IMR-90 (cell line): ENCODE results near the gene GPR39. TPM values are rescaled to one million over a fixed set of nuclear protein-coding genes. Genes with fewer than 3 reads are reported as not detected.

ENCODE experiments used
- ATAC-seq: fragments of 200-7000 bp; cut with Tn5 transposase; 2 replicates; pipeline ENCODE4 v1.9.1; 2020; ENCODE audit warnings: low read depth, mild to moderate bottlenecking, moderate library complexity
- BruUV-seq: library from RNA; stranded (reverse); fragments of 400-500 nt; replicated peaks from 2 replicates; lab custom pipeline; 2021; lab: Mats Ljungman, UMichigan
- CTCF ChIA-PET: fragments of 300-600 bp; formaldehyde crosslinking; extraction: SDS; loops from one replicate; lab custom pipeline; 2021; ENCODE audit warnings: antibody characterized with exemption; lab: Yijun Ruan, JAX
- POLR2A ChIA-PET: fragments of 300-600 bp; sonication (Branson Sonifier 250); formaldehyde crosslinking; loops from one replicate; lab custom pipeline; 2022; ENCODE audit warnings: antibody characterized with exemption; ENCODE audit not compliant: unreplicated experiment; lab: Charles Lee
- DNase-seq: peaks from one replicate; pipeline ENCODE4 v3.0.0; 2013
- H2AFZ ChIP-seq: replicated peaks from 2 replicates; pipeline ENCODE3; 2013; ENCODE audit warnings: low read length, mild to moderate bottlenecking; ENCODE audit not compliant: poor library complexity
- H2AK5ac ChIP-seq: 2 replicates; pipeline ENCODE4 v1.6.1; 2013; ENCODE audit warnings: low read depth, low read length, inconsistent platforms
- H2AK9ac ChIP-seq: replicated peaks from 2 replicates; pipeline ENCODE3; 2013; ENCODE audit warnings: mild to moderate bottlenecking, low read depth, low read length, moderate library complexity; ENCODE audit not compliant: poor library complexity
- H2BK120ac ChIP-seq: 2 replicates; pipeline ENCODE4 v1.6.1; 2013; ENCODE audit warnings: low read depth, low read length, inconsistent platforms
- H2BK15ac ChIP-seq: 3 replicates; pipeline ENCODE4 v1.6.1; 2013; ENCODE audit warnings: low read depth, low read length, inconsistent platforms
- H2BK20ac ChIP-seq: 2 replicates; pipeline ENCODE4 v1.6.1; 2013; ENCODE audit warnings: low read depth, mild to moderate bottlenecking, inconsistent platforms, low read length, moderate library complexity
- H2BK5ac ChIP-seq: 2 replicates; pipeline ENCODE4 v1.6.1; 2013; ENCODE audit warnings: mild to moderate bottlenecking, low read depth, low read length, inconsistent platforms; ENCODE audit not compliant: poor library complexity, severe bottlenecking
- H3K14ac ChIP-seq: replicated peaks from 2 replicates; pipeline ENCODE4 v1.6.1; 2013; ENCODE audit warnings: low read depth, low read length, inconsistent platforms
- H3K18ac ChIP-seq: 2 replicates; pipeline ENCODE4 v1.6.1; 2013; ENCODE audit warnings: low read depth, low read length, control low read depth
- H3K23ac ChIP-seq: 2 replicates; pipeline ENCODE4 v1.6.1; 2013; ENCODE audit warnings: low read depth, low read length, inconsistent platforms
- H3K27ac ChIP-seq: 2 replicates; pipeline ENCODE4 v1.5.1; 2013; ENCODE audit warnings: mild to moderate bottlenecking, control low read depth, low read length; ENCODE audit not compliant: insufficient read depth
- H3K27me3 ChIP-seq: 2 replicates; pipeline ENCODE4 v1.6.1; 2013; ENCODE audit warnings: low read length; ENCODE audit not compliant: control insufficient read depth, insufficient read depth
- H3K36me3 ChIP-seq: 2 replicates; pipeline ENCODE4 v1.6.1; 2013; ENCODE audit warnings: low read length, mixed read lengths; ENCODE audit not compliant: control insufficient read depth, insufficient read depth
- H3K4ac ChIP-seq: 2 replicates; pipeline ENCODE4 v1.6.1; 2013; ENCODE audit warnings: low read depth, low read length, inconsistent platforms
- H3K4me1 ChIP-seq: 2 replicates; pipeline ENCODE4 v1.6.1; 2013; ENCODE audit warnings: low read length, mixed read lengths; ENCODE audit not compliant: control insufficient read depth, insufficient read depth
- H3K4me2 ChIP-seq: 2 replicates; pipeline ENCODE4 v1.6.1; 2013; ENCODE audit warnings: low read depth, mild to moderate bottlenecking, control low read depth, low read length, moderate library complexity
- H3K4me3 ChIP-seq: 2 replicates; pipeline ENCODE4 v1.5.1; 2013; ENCODE audit warnings: low read depth, mild to moderate bottlenecking, control low read depth, low read length, moderate library complexity; ENCODE audit not compliant: insufficient read depth
- H3K56ac ChIP-seq: 2 replicates; pipeline ENCODE4 v1.6.1; 2013; ENCODE audit warnings: low read length, inconsistent platforms; ENCODE audit not compliant: insufficient read depth; ENCODE audit errors: extremely low read depth
- H3K79me1 ChIP-seq, 2 experiments: 2 replicates each; pipeline ENCODE4 v1.6.1; 2013; ENCODE audit warnings: low read length in 2 of 2, inconsistent platforms in 1 of 2, low read depth in 1 of 2
- H3K9ac ChIP-seq: 2 replicates; pipeline ENCODE4 v1.6.1; 2013; ENCODE audit warnings: low read depth, low read length, control low read depth
- H3K9me1 ChIP-seq: 2 replicates; pipeline ENCODE4 v1.6.1; 2013; ENCODE audit warnings: low read length, inconsistent platforms; ENCODE audit not compliant: insufficient read depth
- H3K9me3 ChIP-seq: 2 replicates; pipeline ENCODE4 v1.6.1; 2013; ENCODE audit warnings: low read length; ENCODE audit not compliant: control insufficient read depth, insufficient read depth
- H4K20me1 ChIP-seq: 2 replicates; pipeline ENCODE4 v1.6.1; 2013; ENCODE audit warnings: low read length, inconsistent platforms; ENCODE audit not compliant: insufficient read depth
- H4K5ac ChIP-seq: 2 replicates; pipeline ENCODE4 v1.6.1; 2013; ENCODE audit warnings: mild to moderate bottlenecking, low read depth, low read length, control low read depth
- H4K8ac ChIP-seq, 2 experiments: 2 replicates each; pipeline ENCODE4 v1.6.1; 2013; ENCODE audit warnings: low read depth in 2 of 2, low read length in 2 of 2, control low read depth in 1 of 2, inconsistent platforms in 1 of 2
- H4K91ac ChIP-seq: 2 replicates; pipeline ENCODE4 v1.6.1; 2013; ENCODE audit warnings: low read depth, low read length, inconsistent platforms; ENCODE audit not compliant: insufficient read depth
- CEBPB ChIP-seq: IDR thresholded peaks from 2 replicates; pipeline ENCODE4 v1.6.1; 2012; ENCODE audit warnings: low read depth, low read length, improper control_type of control experiment
- CTCF ChIP-seq: conservative IDR thresholded peaks from 2 replicates; pipeline ENCODE4 v1.5.1; 2012; ENCODE audit warnings: mild to moderate bottlenecking, low read depth, low read length, improper control_type of control experiment
- ELK1 ChIP-seq: fragments of 150-350 bp; IDR thresholded peaks from 2 replicates; pipeline ENCODE4 v1.6.1; 2016; ENCODE audit warnings: low read depth, mild to moderate bottlenecking, low read length, moderate library complexity, borderline replicate concordance
- MAFK ChIP-seq: IDR thresholded peaks from 2 replicates; pipeline ENCODE4 v1.6.1; 2012; ENCODE audit warnings: low read depth, low read length, improper control_type of control experiment
- MAZ ChIP-seq: IDR thresholded peaks from 2 replicates; pipeline ENCODE4 v1.6.1; 2012; ENCODE audit warnings: low read depth, mild to moderate bottlenecking, low read length, improper control_type of control experiment, moderate library complexity, borderline replicate concordance
- MXI1 ChIP-seq: IDR thresholded peaks from 2 replicates; pipeline ENCODE4 v1.6.1; 2012; ENCODE audit warnings: low read depth, mild to moderate bottlenecking, low read length, moderate library complexity, borderline replicate concordance
- NFE2L2 ChIP-seq: fragments of 150-350 bp; IDR thresholded peaks from 2 replicates; pipeline ENCODE4 v1.6.1; 2016; ENCODE audit warnings: low read depth, mild to moderate bottlenecking, low read length
- RAD21 ChIP-seq: IDR thresholded peaks from 2 replicates; pipeline ENCODE4 v1.6.1; 2012; ENCODE audit warnings: low read length, improper control_type of control experiment
- RCOR1 ChIP-seq: IDR thresholded peaks from 2 replicates; pipeline ENCODE4 v1.6.1; 2012; ENCODE audit warnings: mild to moderate bottlenecking, low read length, improper control_type of control experiment; ENCODE audit not compliant: insufficient replicate concordance
- SMC3 ChIP-seq: fragments of 150-350 bp; IDR thresholded peaks from 2 replicates; pipeline ENCODE4 v1.6.1; 2016; ENCODE audit warnings: low read depth, mild to moderate bottlenecking, antibody characterized with exemption, low read length, moderate library complexity
- USF2 ChIP-seq: fragments of 150-350 bp; IDR thresholded peaks from 2 replicates; pipeline ENCODE4 v1.6.1; 2017; ENCODE audit warnings: mild to moderate bottlenecking, antibody characterized with exemption, low read length, low read depth
- WGBS, 2 experiments: methylation state at CpG; one replicate each; pipeline versions ENCODE4 v1.1.5 to v1.1.7; 2013; ENCODE audit warnings: missing lambda C conversion rate in 2 of 2; ENCODE audit not compliant: insufficient read length in 1 of 2; ENCODE audit errors: extremely low coverage in 2 of 2; 5-methylcytosine and 5-hydroxymethylcytosine counted together
- dilution Hi-C: fragments of 300-500 bp; cut with HindIII; formaldehyde crosslinking; loops from one replicate; pipeline ENCODE4 v1.14.3; 2018; ENCODE audit warnings: low sequenced_read_pairs; ENCODE audit not compliant: unreplicated experiment
- in situ Hi-C: fragments of 300-500 bp; cut with MboI; formaldehyde crosslinking; loops from 3 replicates; pipeline ENCODE4 v1.14.3; 2019; ENCODE audit warnings: low sequenced_read_pairs, inconsistent platforms, mixed read lengths
- intact Hi-C: fragments of 100-400 bp; cut with micrococcal nuclease; formaldehyde crosslinking; loops from 2 replicates; pipeline ENCODE4 v1.10.0; 2022
- polyA plus RNA-seq, 3 experiments: library from polyadenylated mRNA; depleted of rRNA; stranded (reverse); fragments of >200 nt; gene quantifications; 2 replicates each; pipeline ENCODE4 v1.2.3, GENCODE V29; 2012; ENCODE audit warnings: low replicate concordance in 1 of 3
- total RNA-seq: library from RNA; depleted of rRNA; stranded (reverse); fragments of >200 nt; gene quantifications from 2 replicates; pipeline ENCODE4 v1.2.3, GENCODE V29; 2012

The GPR39 gene
- total and polyA plus RNA-seq, 2 of the 4 experiments (the other 2 are of a cell fraction), result 4.4 to 9.0 TPM

- no peak for TF ChIP-seq MAZ
Observed at GRCh38 chr2:132542953-132543569, 126.5 kb downstream of the GPR39 start (continued).

GRCh38 chr2:132544006-132544630, 127.5 kb downstream of the GPR39 start:
- H4K91ac ChIP-seq, result no peak overlapping the region
- no peaks in the 10 kb centered on the region for H3K36me3 ChIP-seq
- H3K56ac ChIP-seq, result no peak overlapping the region
- no peaks in the 10 kb centered on the region; the same call in 1 of the 2 replicates for H3K27me3 ChIP-seq
- WGBS, 2 experiments, result no CpG with 5 or more reads among the region's 1 CpG
- H2BK20ac ChIP-seq, result peak overlapping the region; percentile 87; the same call in 1 of the 2 replicates
- no peaks in the 10 kb centered on the region for H3K79me1 ChIP-seq
- ChIA-PET CTCF (no interaction called here), POLR2A (no interaction called here)
- H4K20me1 ChIP-seq, result no peaks in the 10 kb centered on the region
- H2BK15ac ChIP-seq, result no peak overlapping the region
- H3K4ac ChIP-seq, result peak overlapping the region; percentile 44
- dilution Hi-C loops (no loop called here), in situ Hi-C loops (loop anchor here (10.0 kb wide), 1 partner anchor 1021 kb away; the partner anchor contains the start of gene NCKAP5), intact Hi-C loops (no loop called here)
- no peak overlapping the region; the same call in 1 of the 2 replicates for H4K5ac ChIP-seq
- H3K27ac ChIP-seq, result no peak overlapping the region
- H3K4me3 ChIP-seq, result no peak overlapping the region
- DNase-seq, result no peak
- H2AFZ ChIP-seq, result no peak overlapping the region
- no peaks in the 10 kb centered on the region; the same call in 1 of the 2 replicates for H3K4me1 ChIP-seq
- BruUV-seq, result no TSS peak
- H3K9me3 ChIP-seq, result peaks cover 6% of the 10 kb centered on the region; the same call in 1 of the 2 replicates
- H2AK5ac ChIP-seq, result no peak overlapping the region
- H3K23ac ChIP-seq, result no peak overlapping the region
- no peak for ATAC-seq
- H3K9me1 ChIP-seq, result no peaks in the 10 kb centered on the region
- H3K4me2 ChIP-seq, result no peak overlapping the region
- no peak overlapping the region for H2BK5ac ChIP-seq
- H3K14ac ChIP-seq, result no peak overlapping the region
- no peak overlapping the region for H4K8ac ChIP-seq
- H3K9ac ChIP-seq, result no peak overlapping the region
- no peak overlapping the region for H2AK9ac ChIP-seq
- H3K18ac ChIP-seq, result peak overlapping the region; percentile 12; the same call in 1 of the 2 replicates
- H2BK120ac ChIP-seq, result peak overlapping the region; percentile 76; the same call in 1 of the 2 replicates
- no peak for TF ChIP-seq MAFK
- no peak for TF ChIP-seq MXI1
- no peak for TF ChIP-seq CTCF
- TF ChIP-seq SMC3, result no peak
- no peak for TF ChIP-seq NFE2L2
- TF ChIP-seq MAZ, result no peak
- TF ChIP-seq RAD21, result no peak
- no peak for TF ChIP-seq CEBPB
- no peak for TF ChIP-seq ELK1
- no peak for TF ChIP-seq RCOR1
- TF ChIP-seq USF2, result no peak
